HepG2 (cell line): ENCODE measurements around the gene OVAAL. TPM values are rescaled to one million over a fixed set of nuclear protein-coding genes. Genes with fewer than 3 reads are reported as not detected.
A peak's percentile ranks its signal among the peaks of the same experiment; 100 is the strongest.

Source experiments
- ATAC-seq: fragments of 200-7000 bp; cut with Tn5 transposase; 3 replicates; pipeline ENCODE4 v1.9.1; 2020; ENCODE audit warnings: mild to moderate bottlenecking, moderate library complexity
- BruUV-seq: library from RNA; stranded (reverse); fragments of 400-500 nt; replicated peaks from 2 replicates; lab custom pipeline; 2021; lab: Mats Ljungman, UMichigan
- CTCF ChIA-PET: fragments of 300-600 bp; formaldehyde crosslinking; extraction: SDS; loops from one replicate; lab custom pipeline; 2021; ENCODE audit warnings: low total read pairs, inconsistent platforms, low intra/inter-chr PET ratio; lab: Yijun Ruan, JAX
- POLR2A ChIA-PET: fragments of 350-600 bp; sonication (Branson Sonifier 250); formaldehyde crosslinking; loops from one replicate; lab custom pipeline; 2020; ENCODE audit warnings: antibody characterized with exemption, inconsistent platforms; lab: Yijun Ruan, JAX
- DNase-seq: peaks from one replicate; pipeline ENCODE4 v3.0.0-alpha.2; 2015; ENCODE audit warnings: low spot score
- FAIRE-seq: peaks from 3 replicates; lab custom pipeline; 2011; peaks lifted over from hg19 to GRCh38; lab: Jason Lieb, UNC
- H2AFZ ChIP-seq: one replicate; pipeline ENCODE4 v1.6.1; 2011; ENCODE audit warnings: low read length, inconsistent platforms
- H3K27ac ChIP-seq: fragments of 300-600 bp; 3 replicates; pipeline ENCODE4 v1.8.0; 2011; ENCODE audit warnings: mixed run types, mild to moderate bottlenecking, mixed read lengths, low read length, inconsistent platforms; ENCODE audit not compliant: insufficient read depth; ENCODE audit errors: extremely low read length
- H3K27me3 ChIP-seq, 2 experiments: fragments of 200-600 bp in 1 of 2; 2 replicates in 1 of 2; 3 replicates in 1 of 2; pipeline versions ENCODE4 v1.6.0 to v1.8.0; 2011; ENCODE audit warnings: low read length in 2 of 2, mild to moderate bottlenecking in 2 of 2, moderate library complexity in 2 of 2, inconsistent platforms in 1 of 2; ENCODE audit not compliant: insufficient read depth in 2 of 2, control insufficient read depth in 1 of 2
- H3K36me3 ChIP-seq, 2 experiments: fragments of 200-600 bp in 1 of 2; replicated peaks in 1 of 2; 2 replicates in 1 of 2; 3 replicates in 1 of 2; pipeline versions ENCODE4 v1.5.1 to v1.8.0; 2011; ENCODE audit warnings: low read length in 2 of 2, inconsistent platforms in 1 of 2; ENCODE audit not compliant: insufficient read depth in 2 of 2, control insufficient read depth in 1 of 2
- H3K4me1 ChIP-seq: 2 replicates; pipeline ENCODE4 v1.5.1; 2012; ENCODE audit warnings: low read length, inconsistent platforms; ENCODE audit not compliant: insufficient read depth
- H3K4me2 ChIP-seq: 2 replicates; pipeline ENCODE4 v1.6.0; 2011; ENCODE audit warnings: low read depth, low read length, inconsistent platforms
- H3K4me3 ChIP-seq, 3 experiments: fragments of 200-600 bp in 1 of 3; sonication (generic), shearing (Covaris generic) in 1 of 3; replicated peaks in 1 of 3; 2 replicates each; pipeline ENCODE4 v1.5.1; 2011 to 2016; ENCODE audit warnings: low read length in 3 of 3, inconsistent platforms in 2 of 3, low read depth in 2 of 3, mild to moderate bottlenecking in 2 of 3, control low read depth in 1 of 3, mixed read lengths in 1 of 3; ENCODE audit not compliant: insufficient read depth in 1 of 3
- H3K79me2 ChIP-seq: one replicate; pipeline ENCODE4 v1.6.1; 2011; ENCODE audit warnings: low read length, inconsistent platforms; ENCODE audit not compliant: insufficient read depth
- H3K9ac ChIP-seq: 2 replicates; pipeline ENCODE4 v1.6.0; 2011; ENCODE audit warnings: mild to moderate bottlenecking, low read depth, low read length, inconsistent platforms; ENCODE audit not compliant: insufficient read depth
- H3K9me3 ChIP-seq: 2 replicates; pipeline ENCODE4 v1.5.1; 2012; ENCODE audit warnings: mild to moderate bottlenecking, low read length
- H4K20me1 ChIP-seq: 2 replicates; pipeline ENCODE4 v1.6.0; 2011; ENCODE audit warnings: inconsistent platforms, mild to moderate bottlenecking, low read length, moderate library complexity; ENCODE audit not compliant: insufficient read depth
- EP300 ChIP-seq, 3 experiments: sonication (generic) in 1 of 3; formaldehyde crosslinking in 1 of 3; IDR thresholded peaks; 2 replicates each; pipeline versions ENCODE4 v1.5.1 to v1.6.1; 2011 to 2020; ENCODE audit warnings: low read depth in 2 of 3, low read length in 2 of 3, borderline replicate concordance in 1 of 3, improper control_type of control experiment in 1 of 3, mild to moderate bottlenecking in 1 of 3, missing genetic modification reagents in 1 of 3, moderate library complexity in 1 of 3
- GABPB1 ChIP-seq: IDR thresholded peaks from 2 replicates; pipeline ENCODE4 v1.6.1; 2016; ENCODE audit warnings: mild to moderate bottlenecking, missing genetic modification reagents, moderate library complexity, missing compliant biosample characterization
- HHEX ChIP-seq: IDR thresholded peaks from 2 replicates; pipeline ENCODE4 v1.6.1; 2016; ENCODE audit warnings: control low read depth
- IKZF4 ChIP-seq: sonication (generic); formaldehyde crosslinking; IDR thresholded peaks from 2 replicates; pipeline ENCODE4 v1.5.1; 2020; ENCODE audit warnings: borderline replicate concordance, mild to moderate bottlenecking, low read depth, missing genetic modification reagents; ENCODE audit errors: not compliant biosample characterization
- MED13 ChIP-seq: sonication (generic); formaldehyde crosslinking; IDR thresholded peaks from 2 replicates; pipeline ENCODE4 v1.5.0; 2020; ENCODE audit warnings: missing genetic modification reagents
- NCOA2 ChIP-seq: sonication (generic); formaldehyde crosslinking; IDR thresholded peaks from 2 replicates; pipeline ENCODE4 v1.8.0; 2022; ENCODE audit warnings: inconsistent platforms
- NFYC ChIP-seq: IDR thresholded peaks from 2 replicates; pipeline ENCODE4 v1.6.1; 2016; ENCODE audit warnings: missing genetic modification reagents, missing compliant biosample characterization
- PITX1 ChIP-seq: sonication (generic); formaldehyde crosslinking; IDR thresholded peaks from 2 replicates; pipeline ENCODE4 v1.5.1; 2020; ENCODE audit warnings: mild to moderate bottlenecking, missing genetic modification reagents
- ZFP36 ChIP-seq: fragments of 150-350 bp; IDR thresholded peaks from 2 replicates; pipeline ENCODE4 v1.6.1; 2018; ENCODE audit warnings: borderline replicate concordance, low read length, low read depth; ENCODE audit not compliant: partially characterized antibody
- ZFX ChIP-seq: sonication (generic); formaldehyde crosslinking; IDR thresholded peaks from 2 replicates; pipeline ENCODE4 v1.4.0; 2020; ENCODE audit warnings: mild to moderate bottlenecking, low read depth, missing genetic modification reagents, moderate library complexity
- ZFYVE20 ChIP-seq: sonication (generic); formaldehyde crosslinking; IDR thresholded peaks from 2 replicates; pipeline ENCODE4 v1.8.0; 2023; ENCODE audit warnings: low read depth, mild to moderate bottlenecking, moderate library complexity, missing genetic modification reagents, borderline replicate concordance
- ZNF530 ChIP-seq: sonication (generic); formaldehyde crosslinking; IDR thresholded peaks from 2 replicates; pipeline ENCODE4 v1.5.0; 2020; ENCODE audit warnings: low read depth, mild to moderate bottlenecking, missing genetic modification reagents
- ZNF564 ChIP-seq: sonication (generic); formaldehyde crosslinking; IDR thresholded peaks from 2 replicates; pipeline ENCODE4 v1.8.1; 2023; ENCODE audit warnings: mild to moderate bottlenecking, missing genetic modification reagents
- ZNF780A ChIP-seq: sonication (generic); formaldehyde crosslinking; IDR thresholded peaks from 2 replicates; pipeline ENCODE4 v1.8.0; 2022; ENCODE audit warnings: mild to moderate bottlenecking, missing genetic modification reagents, moderate library complexity
- WGBS: methylation state at CpG from one replicate; pipeline ENCODE4 v1.1.6; 2017; ENCODE audit warnings: low lambda C conversion rate; 5-methylcytosine and 5-hydroxymethylcytosine counted together
- in situ Hi-C: cut with HindIII; loops from 2 replicates; pipeline ENCODE4 v1.10.0; 2017; ENCODE audit warnings: low pct_unique_long_range_greater_than_20kb; ENCODE audit not compliant: extremely low pct_ligation_motif_present
- intact Hi-C: fragments of 100-400 bp; cut with micrococcal nuclease; formaldehyde crosslinking; loops from one replicate; pipeline ENCODE4 v1.10.0; 2022; ENCODE audit not compliant: unreplicated experiment
- polyA plus RNA-seq, 8 experiments: library from polyadenylated mRNA; depleted of rRNA in 3 of 8; stranded (reverse) in 7 of 8; unstranded in 1 of 8; fragments of >200 nt; fragmentation: Illumina TruSeq in 4 of 8; extraction: Trizol in 4 of 8; gene quantifications; 2 replicates each; pipeline versions ENCODE4 v1.2.1 to v1.2.3, GENCODE V29; 2011 to 2016; ENCODE audit warnings: low read depth in 4 of 8, missing spikeins in 1 of 8, mixed read lengths in 1 of 8; ENCODE audit not compliant: insufficient read depth in 1 of 8
- total RNA-seq, 5 experiments: library from RNA; depleted of rRNA; stranded (reverse); fragments of >200 nt; fragmentation: Illumina TruSeq; extraction: Trizol; gene quantifications; 2 replicates each; pipeline ENCODE4 v1.2.3, GENCODE V29; 2016; ENCODE audit warnings: low read depth in 1 of 5
- TF ChIP-seq, protein P1 (sequence below): sonication (generic); formaldehyde crosslinking; IDR thresholded peaks from 2 replicates; pipeline ENCODE4 v1.5.0; 2020; ENCODE audit warnings: missing genetic modification reagents
- TF ChIP-seq, protein P2 (sequence below): sonication (generic); formaldehyde crosslinking; IDR thresholded peaks from 2 replicates; pipeline ENCODE4 v1.4.0; 2020; ENCODE audit warnings: missing genetic modification reagents
- TF ChIP-seq, protein P3 (sequence below): sonication (generic); formaldehyde crosslinking; IDR thresholded peaks from 2 replicates; pipeline ENCODE4 v1.4.0; 2020; ENCODE audit warnings: missing genetic modification reagents

OVAAL gene
- total and polyA plus RNA-seq, 2 of the 13 experiments (the other 11 are each of a cell fraction or from before 2014, with no cell fraction given): 0.04 TPM; not detected in 1

DNA sequence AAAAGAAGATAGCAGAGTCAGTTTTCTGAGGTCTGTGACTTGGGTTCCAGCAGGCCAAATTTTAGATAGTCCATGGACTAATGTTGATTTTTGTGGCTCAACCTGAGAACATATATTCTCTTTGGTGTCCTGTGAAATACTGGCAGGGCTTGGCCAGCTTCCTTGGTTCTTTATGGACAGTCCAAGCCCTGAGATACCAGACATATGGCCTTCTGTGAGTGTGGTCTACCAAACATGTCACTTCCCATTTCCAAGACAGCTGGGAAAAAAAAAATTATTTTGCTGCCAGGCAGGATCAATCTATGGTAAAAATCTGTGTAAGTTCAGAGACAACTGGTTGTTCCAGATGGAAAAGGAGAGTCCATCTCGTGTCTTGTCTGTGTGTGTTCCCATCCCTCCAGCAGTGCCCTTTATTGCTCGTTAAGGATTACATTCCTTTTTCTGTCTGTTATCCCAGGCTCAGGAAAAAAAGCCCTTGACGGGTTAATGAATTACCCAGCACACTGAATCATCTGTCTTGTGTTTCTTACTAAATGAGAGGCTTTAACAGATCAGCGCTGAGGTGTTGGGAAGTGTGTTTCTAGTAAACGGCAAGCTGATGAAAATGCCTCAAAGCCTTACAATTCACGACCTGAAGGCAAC is 39.7 kb downstream of the OVAAL start:
- H2AFZ ChIP-seq: peak overlapping the region; percentile 44
- peak overlapping the region; percentile 69 for H3K4me2 ChIP-seq
- H3K4me1 ChIP-seq: peaks cover 18% of the 10 kb centered on the region
- no peaks in the 10 kb centered on the region for H3K9me3 ChIP-seq
- peaks cover 0 to 6% of the 10 kb centered on the region in 2 experiments; a peak in 1 of 5 replicates for H3K27me3 ChIP-seq
- peak; percentile 76 for DNase-seq
- no TSS peak for BruUV-seq
- H3K36me3 ChIP-seq: no peaks in the 10 kb centered on the region
- peak; percentile 94 for ATAC-seq
- H3K4me3 ChIP-seq: peak overlapping the region in 2 of 3 experiments; percentile 26 to 40; a peak in 2 of 6 replicates
- no peak overlapping the region for H3K27ac ChIP-seq
- H3K9ac ChIP-seq: no peak overlapping the region; the same call in 1 of the 2 replicates
- H3K79me2 ChIP-seq: no peaks in the 10 kb centered on the region
- ChIA-PET POLR2A (interaction anchor here (1.2 kb wide), 1 partner anchor 12 kb away, joined by 4 read pairs; no protein-coding TSS in a partner anchor), CTCF (no interaction called here)
- no peaks in the 10 kb centered on the region for H4K20me1 ChIP-seq
- in situ Hi-C loops (no loop called here), intact Hi-C loops (no loop called here)
- peak; percentile 81 for FAIRE-seq
- WGBS: 2% methylated on average over 6 of the region's 6 CpGs
- no peak for TF ChIP-seq PITX1 (CRISPR knock-in tag)
- no peak for TF ChIP-seq HHEX
- peak in 1 of 2 experiments; percentile 35; a peak in 1 of 4 replicates for TF ChIP-seq EP300 (IDR thresholded peaks at IDR 0.05; ENCODE audit: low read depth in 2 of 2, low read length in 2 of 2)
- TF ChIP-seq EP300 (CRISPR knock-in tag; IDR thresholded peaks at IDR 0.05; ENCODE audit: borderline replicate concordance): no peak
- no peak for TF ChIP-seq MED13 (CRISPR knock-in tag)
- TF ChIP-seq, protein P1, sequence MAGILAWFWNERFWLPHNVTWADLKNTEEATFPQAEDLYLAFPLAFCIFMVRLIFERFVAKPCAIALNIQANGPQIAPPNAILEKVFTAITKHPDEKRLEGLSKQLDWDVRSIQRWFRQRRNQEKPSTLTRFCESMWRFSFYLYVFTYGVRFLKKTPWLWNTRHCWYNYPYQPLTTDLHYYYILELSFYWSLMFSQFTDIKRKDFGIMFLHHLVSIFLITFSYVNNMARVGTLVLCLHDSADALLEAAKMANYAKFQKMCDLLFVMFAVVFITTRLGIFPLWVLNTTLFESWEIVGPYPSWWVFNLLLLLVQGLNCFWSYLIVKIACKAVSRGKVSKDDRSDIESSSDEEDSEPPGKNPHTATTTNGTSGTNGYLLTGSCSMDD: no peak
- no peak for TF ChIP-seq ZNF530 (CRISPR knock-in tag)
- TF ChIP-seq GABPB1 (CRISPR knock-in tag): no peak
- no peak for TF ChIP-seq IKZF4 (CRISPR knock-in tag)
- TF ChIP-seq, protein P2, sequence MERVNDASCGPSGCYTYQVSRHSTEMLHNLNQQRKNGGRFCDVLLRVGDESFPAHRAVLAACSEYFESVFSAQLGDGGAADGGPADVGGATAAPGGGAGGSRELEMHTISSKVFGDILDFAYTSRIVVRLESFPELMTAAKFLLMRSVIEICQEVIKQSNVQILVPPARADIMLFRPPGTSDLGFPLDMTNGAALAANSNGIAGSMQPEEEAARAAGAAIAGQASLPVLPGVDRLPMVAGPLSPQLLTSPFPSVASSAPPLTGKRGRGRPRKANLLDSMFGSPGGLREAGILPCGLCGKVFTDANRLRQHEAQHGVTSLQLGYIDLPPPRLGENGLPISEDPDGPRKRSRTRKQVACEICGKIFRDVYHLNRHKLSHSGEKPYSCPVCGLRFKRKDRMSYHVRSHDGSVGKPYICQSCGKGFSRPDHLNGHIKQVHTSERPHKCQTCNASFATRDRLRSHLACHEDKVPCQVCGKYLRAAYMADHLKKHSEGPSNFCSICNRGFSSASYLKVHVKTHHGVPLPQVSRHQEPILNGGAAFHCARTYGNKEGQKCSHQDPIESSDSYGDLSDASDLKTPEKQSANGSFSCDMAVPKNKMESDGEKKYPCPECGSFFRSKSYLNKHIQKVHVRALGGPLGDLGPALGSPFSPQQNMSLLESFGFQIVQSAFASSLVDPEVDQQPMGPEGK (CRISPR knock-in tag): no peak
- TF ChIP-seq, protein P3, sequence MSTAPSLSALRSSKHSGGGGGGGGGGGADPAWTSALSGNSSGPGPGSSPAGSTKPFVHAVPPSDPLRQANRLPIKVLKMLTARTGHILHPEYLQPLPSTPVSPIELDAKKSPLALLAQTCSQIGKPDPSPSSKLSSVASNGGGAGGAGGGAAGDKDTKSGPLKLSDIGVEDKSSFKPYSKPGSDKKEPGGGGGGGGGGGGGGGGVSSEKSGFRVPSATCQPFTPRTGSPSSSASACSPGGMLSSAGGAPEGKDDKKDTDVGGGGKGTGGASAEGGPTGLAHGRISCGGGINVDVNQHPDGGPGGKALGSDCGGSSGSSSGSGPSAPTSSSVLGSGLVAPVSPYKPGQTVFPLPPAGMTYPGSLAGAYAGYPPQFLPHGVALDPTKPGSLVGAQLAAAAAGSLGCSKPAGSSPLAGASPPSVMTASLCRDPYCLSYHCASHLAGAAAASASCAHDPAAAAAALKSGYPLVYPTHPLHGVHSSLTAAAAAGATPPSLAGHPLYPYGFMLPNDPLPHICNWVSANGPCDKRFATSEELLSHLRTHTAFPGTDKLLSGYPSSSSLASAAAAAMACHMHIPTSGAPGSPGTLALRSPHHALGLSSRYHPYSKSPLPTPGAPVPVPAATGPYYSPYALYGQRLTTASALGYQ: no peak
- no peak for TF ChIP-seq ZNF564 (CRISPR knock-in tag)
- no peak for TF ChIP-seq ZFX (CRISPR knock-in tag)
- TF ChIP-seq ZNF780A (CRISPR knock-in tag): no peak
- TF ChIP-seq ZFYVE20 (CRISPR knock-in tag): no peak
- TF ChIP-seq NFYC: no peak
- TF ChIP-seq NCOA2 (CRISPR knock-in tag): no peak
- TF ChIP-seq ZFP36: no peak
